A673 (cell line): ENCODE results near the gene OBP2A. TPM values are rescaled to one million over a fixed set of nuclear protein-coding genes. Genes with fewer than 3 reads are reported as not detected.

Experiments
- BruUV-seq: library from RNA; stranded (reverse); fragments of 400-500 nt; replicated peaks from 2 replicates; lab custom pipeline; 2021; lab: Mats Ljungman, UMichigan
- CTCF ChIA-PET: fragments of 300-600 bp; sonication (Branson Sonifier 250); formaldehyde crosslinking; loops from one replicate; lab custom pipeline; 2022; ENCODE audit warnings: antibody characterized with exemption; lab: Charles Lee
- POLR2A ChIA-PET: fragments of 300-600 bp; sonication (Branson Sonifier 250); formaldehyde crosslinking; loops from one replicate; lab custom pipeline; 2022; ENCODE audit warnings: antibody characterized with exemption; ENCODE audit not compliant: low non-redundant PET; lab: Charles Lee
- DNase-seq: peaks from one replicate; pipeline ENCODE4 v3.0.0-alpha.2; 2015; ENCODE audit warnings: low spot score
- H3K27ac ChIP-seq: fragments of 200-600 bp; sonication (generic); 2 replicates; pipeline ENCODE4 v1.5.1; 2016; ENCODE audit warnings: mixed run types, low read depth, mild to moderate bottlenecking, mixed read lengths, antibody characterized with exemption, low read length; ENCODE audit not compliant: poor library complexity, severe bottlenecking
- H3K27me3 ChIP-seq: fragments of 200-600 bp; sonication (generic); replicated peaks from 2 replicates; pipeline ENCODE4 v1.6.1; 2017; ENCODE audit warnings: mixed run types, low read depth, mild to moderate bottlenecking, mixed read lengths, antibody characterized with exemption, low read length; ENCODE audit not compliant: insufficient read depth, poor library complexity
- H3K36me3 ChIP-seq: fragments of 200-600 bp; sonication (generic); 2 replicates; pipeline ENCODE4 v1.6.1; 2016; ENCODE audit warnings: mixed run types, mild to moderate bottlenecking, mixed read lengths, antibody characterized with exemption, low read length; ENCODE audit not compliant: insufficient read depth, poor library complexity, severe bottlenecking
- H3K4me1 ChIP-seq: fragments of 200-600 bp; sonication (generic); 2 replicates; pipeline ENCODE4 v1.6.1; 2017; ENCODE audit warnings: mixed run types, mild to moderate bottlenecking, mixed read lengths, antibody characterized with exemption, low read length; ENCODE audit not compliant: insufficient read depth, poor library complexity, severe bottlenecking
- H3K4me3 ChIP-seq: fragments of 200-600 bp; sonication (generic); 2 replicates; pipeline ENCODE4 v1.5.1; 2016; ENCODE audit warnings: low read depth, mixed run types, mild to moderate bottlenecking, mixed read lengths, low read length; ENCODE audit not compliant: poor library complexity, severe bottlenecking
- H3K9me3 ChIP-seq: fragments of 200-600 bp; sonication (generic); 2 replicates; pipeline ENCODE4 v1.6.1; 2016; ENCODE audit warnings: mixed run types, low read depth, mild to moderate bottlenecking, mixed read lengths, antibody characterized with exemption, low read length; ENCODE audit not compliant: poor library complexity, severe bottlenecking
- CTCF ChIP-seq: fragments of 300-800, 200-600 bp; sonication (generic); conservative IDR thresholded peaks from 2 replicates; pipeline ENCODE4 v1.5.1; 2017; ENCODE audit warnings: low read depth, mild to moderate bottlenecking, antibody characterized with exemption, low read length, moderate library complexity, mixed read lengths
- EZH2 ChIP-seq: fragments of 200-600 bp; sonication (generic); IDR thresholded peaks from 2 replicates; pipeline ENCODE4 v1.6.1; 2017; ENCODE audit warnings: borderline replicate concordance, low read depth, mild to moderate bottlenecking, mixed read lengths, antibody characterized with exemption, low read length; ENCODE audit not compliant: poor library complexity, severe bottlenecking
- intact Hi-C: fragments of 100-400 bp; cut with micrococcal nuclease; formaldehyde crosslinking; loops from one replicate; pipeline ENCODE4 v1.10.0; 2022; ENCODE audit not compliant: unreplicated experiment
- total RNA-seq: library from RNA; stranded (reverse); gene quantifications from 2 replicates; pipeline ENCODE4 v1.2.3, GENCODE V29; 2021

The OBP2A gene
- total RNA-seq, 1 experiment from 2014 or later: not detected

- H3K4me3 ChIP-seq: no peak overlapping the region
- H3K27ac ChIP-seq: no peak overlapping the region
- DNase-seq: peak; percentile 11
- TF ChIP-seq EZH2 (no peak), CTCF (no peak)
- no peaks in the 10 kb centered on the region for H3K4me1 ChIP-seq
- H3K36me3 ChIP-seq: no peaks in the 10 kb centered on the region
- no peaks in the 10 kb centered on the region for H3K9me3 ChIP-seq
- POLR2A ChIA-PET: no interaction called here
- intact Hi-C loops: no loop called here
- no TSS peak for BruUV-seq
- CTCF ChIA-PET: interaction anchor here (0.9 kb wide), 1 partner anchor 154 kb away, joined by 4 read pairs; no protein-coding TSS in a partner anchor
- H3K27me3 ChIP-seq: no peaks in the 10 kb centered on the region
These were observed 6.8 kb downstream of the OBP2A start for GRCh38 chr9:135552698-135553171.

- Histone ChIP-seq H3K9me3 (no peaks in the 10 kb centered on the region), H3K4me1 (no peaks in the 10 kb centered on the region), H3K4me3 (no peak overlapping the region), H3K27ac (no peak overlapping the region), H3K27me3 (no peaks in the 10 kb centered on the region), H3K36me3 (no peaks in the 10 kb centered on the region)
- DNase-seq: no peak
- CTCF ChIA-PET: no interaction called here
- intact Hi-C loops: no loop called here
- BruUV-seq: no TSS peak
- no peak for TF ChIP-seq EZH2
- TF ChIP-seq CTCF: no peak
- POLR2A ChIA-PET: no interaction called here
These were observed 8.8 kb downstream of the OBP2A start for GRCh38 chr9:135554718-135555117.

DNA sequence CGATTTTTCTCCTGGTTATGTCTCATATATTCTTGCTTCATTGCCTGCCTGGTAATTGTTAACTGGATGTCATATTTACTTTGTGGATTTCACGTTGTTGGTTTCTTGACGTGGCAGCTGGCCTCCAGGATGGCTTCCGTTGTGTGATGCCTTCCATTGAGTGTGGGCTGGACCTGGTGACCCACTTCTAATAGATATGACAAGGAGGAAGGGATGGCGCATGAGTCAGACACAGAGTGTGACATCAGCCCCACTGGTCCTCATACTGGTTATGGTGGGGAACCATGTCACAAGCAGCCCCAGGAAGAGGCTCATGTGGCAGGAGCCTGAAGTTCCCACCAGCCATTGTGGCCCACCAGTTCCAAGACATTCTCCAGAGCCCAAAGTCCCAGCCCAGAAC, 9.3 kb downstream of the OBP2A start:
- Histone ChIP-seq H3K4me3 (no peak overlapping the region), H3K27ac (no peak overlapping the region), H3K9me3 (no peaks in the 10 kb centered on the region), H3K36me3 (no peaks in the 10 kb centered on the region), H3K27me3 (no peaks in the 10 kb centered on the region), H3K4me1 (no peaks in the 10 kb centered on the region)
- TF ChIP-seq EZH2 (no peak), CTCF (no peak)
- no TSS peak for BruUV-seq
- POLR2A ChIA-PET: no interaction called here
- intact Hi-C loops: no loop called here
- DNase-seq: no peak
- CTCF ChIA-PET: no interaction called here
